ENCODE results near the gene SND1. TPM values are rescaled to one million over a fixed set of nuclear protein-coding genes. Genes with fewer than 3 reads are reported as not detected.

The SND1 gene
- total and polyA plus RNA-seq, 4 donors, result 59.4 to 214 (median 84.1) TPM

GRCh38 chr7:128108129-128108528, 456.1 kb downstream of the SND1 start:
- Histone ChIP-seq H3K9ac (ENCODE audit: low read depth in 1 of 2, low read length in 2 of 2) (no peak overlapping the region), H3K4me3 (ENCODE audit: low read depth in 1 of 3, low read length in 3 of 3) (no peak overlapping the region), H3K27me3 (ENCODE audit: control insufficient read depth in 4 of 4, insufficient read depth in 4 of 4, low read length in 3 of 4) (no peaks in the 10 kb centered on the region), H3K27ac (ENCODE audit: low read depth in 1 of 2, low read length in 2 of 2) (no peak overlapping the region), H3K36me3 (ENCODE audit: control insufficient read depth in 4 of 4, insufficient read depth in 3 of 4, low read depth in 1 of 4, low read length in 3 of 4) (no peaks in the 10 kb centered on the region), H3K9me3 (ENCODE audit: control insufficient read depth in 4 of 4, low read length in 3 of 4) (no peaks in the 10 kb centered on the region), H3K4me1 (ENCODE audit: control insufficient read depth in 4 of 4, insufficient read depth in 4 of 4, low read length in 3 of 4) (peaks cover 0 to 8% (median 1%) of the 10 kb centered on the region in 4 donors)
- TF ChIP-seq REST (IDR thresholded peaks at IDR 0.05), result no peak
- no peak for TF ChIP-seq SP1 (IDR thresholded peaks at IDR 0.05)
- no peak for TF ChIP-seq EGR1 (IDR thresholded peaks at IDR 0.05; ENCODE audit: low read depth in 2 of 2)
- TF ChIP-seq GABPA (IDR thresholded peaks at IDR 0.05 in 1 of 2, conservative IDR thresholded peaks at IDR 0.05 in 1 of 2), result no peak
- no peak for TF ChIP-seq RAD21 (IDR thresholded peaks at IDR 0.05)
- no peak for TF ChIP-seq YY1 (IDR thresholded peaks at IDR 0.05)
- TF ChIP-seq HNF4A (conservative IDR thresholded peaks at IDR 0.05), result no peak
- TF ChIP-seq FOXA1 (IDR thresholded peaks at IDR 0.05), result no peak
- TF ChIP-seq RXRA (IDR thresholded peaks at IDR 0.05), result no peak
- no peak for DNase-seq (ENCODE audit: low spot score)
- 86% methylated on average over 7 of the region's 7 CpGs for WGBS

DNA sequence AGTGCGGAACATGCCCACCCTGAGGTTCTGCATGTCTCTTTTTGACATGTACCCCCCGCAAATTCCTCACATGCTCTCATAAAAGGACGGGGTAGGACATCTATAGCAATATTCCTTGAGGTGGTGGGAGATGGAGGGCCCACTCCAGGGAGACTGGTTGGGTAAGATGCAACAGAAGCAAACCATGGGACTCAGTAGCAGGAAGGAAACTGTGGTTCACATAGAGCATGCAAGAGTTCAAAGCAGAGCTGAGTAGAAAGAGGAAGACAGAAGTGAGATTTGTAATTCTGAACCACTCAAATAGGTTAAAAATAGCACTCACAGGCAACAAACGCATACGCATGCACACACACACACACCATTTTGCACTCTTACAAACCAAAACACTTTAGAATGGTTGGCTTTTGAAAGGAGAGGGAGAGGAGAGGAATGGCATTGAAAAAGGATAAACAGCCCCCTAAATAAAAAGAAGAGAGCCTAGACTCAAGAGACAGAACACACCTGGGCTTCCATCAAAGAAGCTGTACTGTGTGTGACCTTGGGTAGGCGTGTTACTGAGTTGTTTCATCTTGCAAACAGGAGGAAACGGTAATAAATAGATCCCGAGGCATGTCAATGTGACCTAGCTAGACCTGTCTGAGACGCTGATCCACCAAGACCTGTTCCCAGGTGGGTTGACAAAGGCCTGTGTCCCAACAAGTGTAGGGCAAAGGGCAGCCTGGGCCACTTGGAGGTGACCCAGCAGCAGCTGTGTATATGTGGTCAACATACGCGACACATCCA, 456.8 kb downstream of the SND1 start:
- Histone ChIP-seq H3K27ac (ENCODE audit: low read depth in 1 of 2, low read length in 2 of 2) (no peak overlapping the region), H3K9me3 (ENCODE audit: control insufficient read depth in 4 of 4, low read length in 3 of 4) (no peaks in the 10 kb centered on the region), H3K4me1 (ENCODE audit: control insufficient read depth in 4 of 4, insufficient read depth in 4 of 4, low read length in 3 of 4) (peaks cover 0 to 2% (median 1%) of the 10 kb centered on the region in 4 donors), H3K27me3 (ENCODE audit: control insufficient read depth in 4 of 4, insufficient read depth in 4 of 4, low read length in 3 of 4) (no peaks in the 10 kb centered on the region), H3K36me3 (ENCODE audit: control insufficient read depth in 4 of 4, insufficient read depth in 3 of 4, low read depth in 1 of 4, low read length in 3 of 4) (no peaks in the 10 kb centered on the region), H3K9ac (ENCODE audit: low read depth in 1 of 2, low read length in 2 of 2) (no peak overlapping the region), H3K4me3 (ENCODE audit: low read depth in 1 of 3, low read length in 3 of 3) (no peak overlapping the region)
- WGBS, result 62% methylated on average over 11 of the region's 11 CpGs
- TF ChIP-seq, protein P1, sequence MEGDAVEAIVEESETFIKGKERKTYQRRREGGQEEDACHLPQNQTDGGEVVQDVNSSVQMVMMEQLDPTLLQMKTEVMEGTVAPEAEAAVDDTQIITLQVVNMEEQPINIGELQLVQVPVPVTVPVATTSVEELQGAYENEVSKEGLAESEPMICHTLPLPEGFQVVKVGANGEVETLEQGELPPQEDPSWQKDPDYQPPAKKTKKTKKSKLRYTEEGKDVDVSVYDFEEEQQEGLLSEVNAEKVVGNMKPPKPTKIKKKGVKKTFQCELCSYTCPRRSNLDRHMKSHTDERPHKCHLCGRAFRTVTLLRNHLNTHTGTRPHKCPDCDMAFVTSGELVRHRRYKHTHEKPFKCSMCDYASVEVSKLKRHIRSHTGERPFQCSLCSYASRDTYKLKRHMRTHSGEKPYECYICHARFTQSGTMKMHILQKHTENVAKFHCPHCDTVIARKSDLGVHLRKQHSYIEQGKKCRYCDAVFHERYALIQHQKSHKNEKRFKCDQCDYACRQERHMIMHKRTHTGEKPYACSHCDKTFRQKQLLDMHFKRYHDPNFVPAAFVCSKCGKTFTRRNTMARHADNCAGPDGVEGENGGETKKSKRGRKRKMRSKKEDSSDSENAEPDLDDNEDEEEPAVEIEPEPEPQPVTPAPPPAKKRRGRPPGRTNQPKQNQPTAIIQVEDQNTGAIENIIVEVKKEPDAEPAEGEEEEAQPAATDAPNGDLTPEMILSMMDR (IDR thresholded peaks at IDR 0.05; ENCODE audit: low read depth, low read length, missing input control), result no peak
- no peak for TF ChIP-seq JUND (IDR thresholded peaks at IDR 0.05)
- TF ChIP-seq ZBTB33 (IDR thresholded peaks at IDR 0.05), result no peak
- TF ChIP-seq GABPA (IDR thresholded peaks at IDR 0.05 in 1 of 2, conservative IDR thresholded peaks at IDR 0.05 in 1 of 2), result no peak
- no peak for TF ChIP-seq HNF4G (IDR thresholded peaks at IDR 0.05)
- no peak for TF ChIP-seq RXRA (IDR thresholded peaks at IDR 0.05)
- TF ChIP-seq REST (IDR thresholded peaks at IDR 0.05), result no peak
- TF ChIP-seq, protein P2, sequence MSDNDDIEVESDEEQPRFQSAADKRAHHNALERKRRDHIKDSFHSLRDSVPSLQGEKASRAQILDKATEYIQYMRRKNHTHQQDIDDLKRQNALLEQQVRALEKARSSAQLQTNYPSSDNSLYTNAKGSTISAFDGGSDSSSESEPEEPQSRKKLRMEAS (IDR thresholded peaks at IDR 0.05), result no peak
- TF ChIP-seq FOXA2 (IDR thresholded peaks at IDR 0.05), result no peak
- TF ChIP-seq, protein P3, sequence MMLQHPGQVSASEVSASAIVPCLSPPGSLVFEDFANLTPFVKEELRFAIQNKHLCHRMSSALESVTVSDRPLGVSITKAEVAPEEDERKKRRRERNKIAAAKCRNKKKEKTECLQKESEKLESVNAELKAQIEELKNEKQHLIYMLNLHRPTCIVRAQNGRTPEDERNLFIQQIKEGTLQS (IDR thresholded peaks at IDR 0.05), result no peak
- TF ChIP-seq TAF1 (conservative IDR thresholded peaks at IDR 0.05), result no peak
- no peak for TF ChIP-seq FOXA1 (IDR thresholded peaks at IDR 0.05)
- no peak for TF ChIP-seq RAD21 (IDR thresholded peaks at IDR 0.05)
- no peak for TF ChIP-seq EGR1 (IDR thresholded peaks at IDR 0.05; ENCODE audit: low read depth in 2 of 2)
- DNase-seq (ENCODE audit: low spot score), result no peak

Measured in liver (tissue), 9 donors.